A673 (cell line): ENCODE measurements around the gene AQP12A.

ENCODE experiments used
- CTCF ChIP-seq: fragments of 300-800, 200-600 bp; sonication (generic); conservative IDR thresholded peaks from 2 replicates; pipeline ENCODE4 v1.5.1; 2017; ENCODE audit warnings: low read depth, mild to moderate bottlenecking, antibody characterized with exemption, low read length, moderate library complexity, mixed read lengths
- EZH2 ChIP-seq: fragments of 200-600 bp; sonication (generic); IDR thresholded peaks from 2 replicates; pipeline ENCODE4 v1.6.1; 2017; ENCODE audit warnings: borderline replicate concordance, low read depth, mild to moderate bottlenecking, mixed read lengths, antibody characterized with exemption, low read length; ENCODE audit not compliant: poor library complexity, severe bottlenecking

- TF ChIP-seq CTCF (no peak), EZH2 (no peak)
Observed at GRCh38 chr2:240670402-240670801, 21.3 kb upstream of the AQP12A start.
